Activated CD4-positive, alpha-beta T cell treated with anti-CD3 and anti-CD28 coated beads, Interleukin-2, Interleukin-4, amounts not matched to agents 100 ng/mL and 50 ng/mL, durations not matched to agents 16 hours and 8 hours (primary cell): ENCODE measurements around the gene SLC35D1.
A peak's percentile ranks its signal among the peaks of the same experiment; 100 is the strongest.
"Not testable (repeated sequence)": the region's sequence is repeated elsewhere in the genome, so short reads cannot be mapped to it uniquely, and the experiment has no call there.

Experiments
- DNase-seq: peaks from one replicate; pipeline ENCODE4 v3.0.0-alpha.2; 2020; ENCODE audit warnings: low spot score

Gene SLC35D1

GRCh38 chr1:66985835-66986234 lies 68.1 kb downstream of the SLC35D1 start:
- no peak for DNase-seq

GRCh38 chr1:66984491-66984890 lies 69.5 kb downstream of the SLC35D1 start:
- peak; percentile 9 for DNase-seq

DNA sequence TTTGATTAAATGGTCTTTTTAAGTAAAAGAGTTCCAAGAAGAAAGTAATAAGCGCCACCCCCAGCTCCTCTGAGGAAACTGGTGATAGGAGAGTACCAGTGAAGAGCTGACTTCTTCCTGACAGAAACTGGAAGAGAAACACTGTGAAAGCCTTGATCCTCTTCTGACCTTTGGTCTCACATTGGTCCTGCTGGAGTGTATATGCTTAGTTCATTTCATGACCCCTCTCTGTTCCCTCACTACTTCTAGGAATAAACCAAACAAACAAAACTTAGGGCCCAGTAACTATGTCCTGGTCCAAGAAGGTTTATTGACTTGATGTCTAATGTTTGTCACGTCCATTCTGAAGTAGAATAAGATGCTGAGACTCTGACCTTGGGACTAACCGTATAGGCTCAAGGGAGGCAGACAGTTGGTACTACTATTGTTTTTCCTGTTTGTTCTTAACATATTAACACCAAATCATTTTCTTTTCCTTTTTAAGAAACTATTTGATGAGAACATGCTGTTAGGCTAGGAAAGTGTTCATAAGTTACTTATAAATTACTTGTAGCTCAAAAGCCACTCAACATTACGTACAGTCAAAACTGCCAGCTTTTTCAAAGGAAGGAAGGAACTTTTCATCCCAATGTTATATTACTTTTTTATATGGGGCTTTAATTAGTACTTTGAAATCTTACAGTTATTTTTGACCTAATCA lies 71.2 kb downstream of the SLC35D1 start:
- no peak for DNase-seq

- DNase-seq = peak; percentile 47
Observed at GRCh38 chr1:66981679-66982078, 72.3 kb downstream of the SLC35D1 start.

- DNase-seq = peak; percentile 37
Observed at GRCh38 chr1:66980745-66981367, 73.1 kb downstream of the SLC35D1 start.

DNA sequence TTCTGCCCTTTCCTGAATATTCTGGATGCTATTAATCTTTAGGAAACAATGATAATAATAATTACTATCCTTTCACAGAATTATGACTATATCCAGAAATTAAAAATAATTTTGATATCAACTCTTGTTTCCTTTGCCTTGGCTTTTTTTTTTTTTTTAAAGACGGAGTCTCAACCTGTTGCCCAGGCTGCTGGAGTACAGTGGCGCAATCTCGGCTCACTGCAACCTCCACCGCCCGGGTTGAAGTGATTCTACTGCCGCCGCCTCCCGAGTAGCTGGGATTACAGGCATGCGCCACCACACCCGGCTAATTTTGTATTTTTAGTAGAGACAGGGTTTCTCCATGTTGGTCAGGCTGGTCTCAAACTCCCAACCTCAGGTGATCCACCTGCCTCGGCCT lies 74.3 kb downstream of the SLC35D1 start:
- DNase-seq = not testable (repeated sequence)

DNA sequence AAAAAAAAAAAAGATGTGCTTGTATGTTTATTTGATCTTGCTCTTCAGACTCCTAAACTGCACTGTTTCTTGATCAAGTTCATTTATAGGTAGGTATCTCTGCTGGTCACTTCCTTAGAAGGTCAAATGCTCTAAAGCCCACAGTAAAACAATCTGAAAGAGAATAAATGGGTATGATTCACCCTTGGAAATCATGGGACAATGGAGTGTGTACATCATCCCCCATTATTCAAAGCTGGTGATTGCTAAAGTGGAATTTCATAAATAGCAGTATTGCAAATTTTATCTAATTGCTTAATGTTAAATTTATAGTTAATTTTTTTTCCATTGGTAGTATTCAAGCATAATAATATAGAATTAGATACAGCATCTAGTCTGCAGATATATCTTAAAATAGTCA lies 75.7 kb downstream of the SLC35D1 start:
- DNase-seq = no peak

GRCh38 chr1:66968574-66968973 lies 85.4 kb downstream of the SLC35D1 start:
- DNase-seq = no peak

DNA sequence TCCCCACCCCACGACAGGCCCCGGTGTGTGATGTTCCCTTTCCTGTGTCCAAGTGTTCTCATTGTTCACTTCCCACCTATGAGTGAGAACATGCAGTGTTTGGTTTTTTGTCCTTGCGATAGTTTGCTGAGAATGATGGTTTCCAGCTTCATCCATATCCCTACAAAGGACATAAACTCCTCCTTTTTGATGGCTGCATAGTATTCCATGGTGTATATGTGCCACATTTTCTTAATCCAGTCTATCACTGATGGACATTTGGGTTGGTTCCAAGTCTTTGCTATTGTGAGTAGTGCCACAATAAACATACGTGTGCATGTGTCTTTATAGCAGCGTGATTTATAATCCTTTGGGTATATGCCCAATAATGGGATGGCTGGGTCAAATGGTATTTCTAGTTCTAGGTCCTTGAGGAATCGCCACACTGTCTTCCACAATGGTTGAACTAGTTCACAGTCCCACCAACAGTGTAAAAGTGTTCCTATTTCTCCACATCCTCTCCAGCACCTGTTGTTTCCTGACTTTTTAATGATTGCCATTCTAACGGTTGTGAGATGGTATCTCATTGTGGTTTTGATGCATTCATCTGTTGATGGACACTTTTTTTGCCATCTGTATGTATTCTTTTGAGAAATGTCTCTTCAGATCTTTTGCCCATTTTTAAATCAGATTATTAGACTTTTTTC lies 87.6 kb downstream of the SLC35D1 start:
- not testable (repeated sequence) for DNase-seq

DNA sequence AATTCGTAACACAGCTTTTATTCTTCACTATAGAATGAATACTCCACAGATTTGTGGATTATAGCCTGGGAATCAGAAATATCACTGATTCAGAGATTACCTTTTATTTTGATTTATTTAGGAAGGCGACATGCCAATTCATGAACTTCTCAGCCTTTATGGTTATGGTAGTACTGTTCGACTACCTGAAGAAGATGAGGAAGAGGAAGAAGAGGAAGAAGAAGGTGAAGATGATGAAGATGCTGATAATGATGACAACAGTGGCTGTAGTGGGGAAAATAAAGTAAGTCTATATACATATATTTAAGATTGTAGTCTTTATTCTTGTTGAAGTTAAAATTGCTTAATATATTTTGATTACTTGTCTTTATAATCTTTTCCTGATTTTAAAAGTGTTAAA lies 96.0 kb downstream of the SLC35D1 start:
- no peak for DNase-seq

DNA sequence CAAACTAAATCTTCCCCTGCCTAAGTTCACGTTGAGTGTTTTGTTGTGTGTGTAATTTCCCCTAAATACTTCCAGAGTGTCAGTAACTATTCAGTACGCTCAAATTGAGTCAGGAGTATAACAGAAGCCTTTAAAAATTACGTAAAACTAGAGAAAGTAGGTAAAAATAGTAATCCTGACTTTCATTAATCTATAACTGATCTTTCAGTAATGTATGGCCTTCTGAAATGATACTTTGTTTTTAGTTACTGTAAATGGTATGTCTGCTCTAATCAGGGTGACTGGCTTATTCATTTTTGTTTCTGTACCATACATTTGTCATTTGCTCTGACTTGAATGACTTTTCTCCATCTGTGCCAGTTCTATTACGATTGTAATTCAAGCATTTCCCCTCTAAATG lies 99.7 kb downstream of the SLC35D1 start:
- peak; percentile 28 for DNase-seq

GRCh38 chr1:66951513-66951912 lies 102.4 kb downstream of the SLC35D1 start:
- DNase-seq = no peak
